ENCODE data around the gene BPIFA1. TPM values are rescaled to one million over a fixed set of nuclear protein-coding genes. Genes with fewer than 3 reads are reported as not detected.

BPIFA1 gene
- total RNA-seq, 4 donors from 2014 or later, result not detected

DNA sequence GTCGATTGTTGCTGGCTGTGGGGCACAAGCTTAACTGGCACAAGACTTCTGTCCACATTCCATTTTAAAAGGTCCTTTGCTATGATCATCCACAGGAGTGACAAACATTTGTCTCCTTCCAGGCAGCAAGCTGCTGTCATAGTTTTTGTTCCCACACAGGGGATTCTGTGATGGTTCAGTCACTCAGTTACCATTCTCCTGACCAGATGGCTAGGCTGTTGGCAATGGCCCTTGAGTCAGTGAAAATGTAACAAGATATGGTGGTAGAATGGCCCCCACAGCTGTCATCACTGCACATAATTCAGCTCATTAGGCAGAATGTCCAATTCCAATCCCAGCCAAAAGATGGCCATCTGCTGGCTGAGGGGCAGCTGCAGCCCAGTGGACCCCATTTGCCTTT, 13.7 kb downstream of the BPIFA1 start:
- no peak for DNase-seq (ENCODE audit: extremely low spot score)
- intact Hi-C loops (cut with DNase I), result no loop called here

DNA sequence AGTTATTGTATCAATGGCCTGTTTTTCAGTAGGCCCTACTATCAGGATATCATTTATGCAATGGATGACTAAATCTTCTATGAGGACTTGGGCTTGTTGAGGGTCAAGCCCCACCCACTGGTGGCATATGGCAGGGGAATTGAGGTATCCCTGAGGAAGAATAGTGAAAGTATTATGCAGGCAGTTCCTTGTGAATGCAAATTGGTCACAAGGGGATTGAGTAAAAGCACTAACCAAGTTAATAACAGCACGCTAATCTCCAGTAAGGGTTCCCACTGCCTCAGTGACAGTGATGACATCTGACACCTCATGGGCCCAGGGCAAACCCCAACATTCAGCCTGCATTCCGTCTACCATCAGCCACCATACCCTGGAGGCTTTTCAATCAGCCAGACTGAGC, 14.9 kb downstream of the BPIFA1 start:
- Histone ChIP-seq H3K27ac (replicated peaks in 1 of 4) (no peak overlapping the region), H3K9me3 (no peaks in the 10 kb centered on the region), H3K4me1 (no peaks in the 10 kb centered on the region), H3K36me3 (no peaks in the 10 kb centered on the region), H3K4me3 (no peak overlapping the region), H3K27me3 (no peaks in the 10 kb centered on the region)
- 44% methylated on average over 2 of the region's 2 CpGs for WGBS
- intact Hi-C loops (cut with DNase I), result no loop called here
- no peak for TF ChIP-seq EP300 (IDR thresholded peaks at IDR 0.05)
- TF ChIP-seq POLR2A (IDR thresholded peaks at IDR 0.05; ENCODE audit: low read depth), result no peak
- TF ChIP-seq POLR2AphosphoS5 (IDR thresholded peaks at IDR 0.05), result no peak
- TF ChIP-seq, protein P1, sequence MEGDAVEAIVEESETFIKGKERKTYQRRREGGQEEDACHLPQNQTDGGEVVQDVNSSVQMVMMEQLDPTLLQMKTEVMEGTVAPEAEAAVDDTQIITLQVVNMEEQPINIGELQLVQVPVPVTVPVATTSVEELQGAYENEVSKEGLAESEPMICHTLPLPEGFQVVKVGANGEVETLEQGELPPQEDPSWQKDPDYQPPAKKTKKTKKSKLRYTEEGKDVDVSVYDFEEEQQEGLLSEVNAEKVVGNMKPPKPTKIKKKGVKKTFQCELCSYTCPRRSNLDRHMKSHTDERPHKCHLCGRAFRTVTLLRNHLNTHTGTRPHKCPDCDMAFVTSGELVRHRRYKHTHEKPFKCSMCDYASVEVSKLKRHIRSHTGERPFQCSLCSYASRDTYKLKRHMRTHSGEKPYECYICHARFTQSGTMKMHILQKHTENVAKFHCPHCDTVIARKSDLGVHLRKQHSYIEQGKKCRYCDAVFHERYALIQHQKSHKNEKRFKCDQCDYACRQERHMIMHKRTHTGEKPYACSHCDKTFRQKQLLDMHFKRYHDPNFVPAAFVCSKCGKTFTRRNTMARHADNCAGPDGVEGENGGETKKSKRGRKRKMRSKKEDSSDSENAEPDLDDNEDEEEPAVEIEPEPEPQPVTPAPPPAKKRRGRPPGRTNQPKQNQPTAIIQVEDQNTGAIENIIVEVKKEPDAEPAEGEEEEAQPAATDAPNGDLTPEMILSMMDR (IDR thresholded peaks at IDR 0.05), result no peak
- no peak for DNase-seq (ENCODE audit: extremely low spot score)

More for the DNA sequence above, 13.7 kb downstream of the BPIFA1 start:
- no peaks in the 10 kb centered on the region for H3K27me3 ChIP-seq
- no peaks in the 10 kb centered on the region for H3K9me3 ChIP-seq
- no peak overlapping the region for H3K27ac ChIP-seq (replicated peaks in 1 of 4)
- TF ChIP-seq EP300 (IDR thresholded peaks at IDR 0.05) (no peak), POLR2AphosphoS5 (IDR thresholded peaks at IDR 0.05) (no peak)
- H3K36me3 ChIP-seq, result no peaks in the 10 kb centered on the region
- no peak overlapping the region for H3K4me3 ChIP-seq
- no peaks in the 10 kb centered on the region for H3K4me1 ChIP-seq
- WGBS, result 91% methylated on average over 1 of the region's 1 CpG

GRCh38 chr20:33251496-33251895, 15.7 kb downstream of the BPIFA1 start:
- DNase-seq (ENCODE audit: extremely low spot score), result no peak
- no peaks in the 10 kb centered on the region for H3K4me1 ChIP-seq
- no peak overlapping the region for H3K4me3 ChIP-seq
- TF ChIP-seq POLR2A (IDR thresholded peaks at IDR 0.05; ENCODE audit: low read depth), result no peak
- no peak for TF ChIP-seq EP300 (IDR thresholded peaks at IDR 0.05)
- TF ChIP-seq POLR2AphosphoS5 (IDR thresholded peaks at IDR 0.05), result no peak
- TF ChIP-seq, protein P1 (IDR thresholded peaks at IDR 0.05), result no peak
- H3K27ac ChIP-seq (replicated peaks in 1 of 4), result no peak overlapping the region
- no peaks in the 10 kb centered on the region for H3K9me3 ChIP-seq
- H3K36me3 ChIP-seq, result no peaks in the 10 kb centered on the region
- H3K27me3 ChIP-seq, result no peaks in the 10 kb centered on the region
- intact Hi-C loops (cut with DNase I), result no loop called here
- 73% methylated on average over 3 of the region's 3 CpGs for WGBS

DNA sequence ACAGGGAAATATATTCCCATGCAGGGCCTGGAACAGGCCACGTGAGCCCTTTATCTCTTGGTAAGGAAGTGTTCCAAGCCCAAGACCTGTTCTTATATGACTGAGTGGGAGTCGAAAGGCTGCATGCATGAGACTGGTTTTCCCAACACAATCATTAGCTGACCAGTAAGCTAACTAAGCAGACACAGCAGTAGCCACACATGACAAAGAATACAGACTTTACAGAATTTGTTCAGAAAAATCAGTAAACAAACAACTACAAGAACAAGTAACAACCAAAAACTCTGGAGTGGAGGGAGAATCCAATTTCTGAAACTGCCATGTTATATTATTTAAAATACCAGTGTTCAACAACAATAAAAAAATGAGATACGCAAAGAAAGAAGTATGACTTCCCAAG, 16.7 kb downstream of the BPIFA1 start:
- Histone ChIP-seq H3K27ac (replicated peaks in 1 of 4) (no peak overlapping the region), H3K36me3 (no peaks in the 10 kb centered on the region), H3K4me3 (no peak overlapping the region), H3K27me3 (peaks cover 0 to 3% (median 0%) of the 10 kb centered on the region in 4 donors), H3K9me3 (no peaks in the 10 kb centered on the region), H3K4me1 (no peaks in the 10 kb centered on the region)
- DNase-seq (ENCODE audit: extremely low spot score), result no peak
- 76% methylated on average over 3 of the region's 3 CpGs for WGBS
- intact Hi-C loops (cut with DNase I), result no loop called here
- no peak for TF ChIP-seq EP300 (IDR thresholded peaks at IDR 0.05)
- no peak for TF ChIP-seq POLR2AphosphoS5 (IDR thresholded peaks at IDR 0.05)
- TF ChIP-seq, protein P1 (IDR thresholded peaks at IDR 0.05), result no peak
- no peak for TF ChIP-seq POLR2A (IDR thresholded peaks at IDR 0.05; ENCODE audit: low read depth)

- DNase-seq (ENCODE audit: extremely low spot score), result no peak
- no peak for TF ChIP-seq EP300 (IDR thresholded peaks at IDR 0.05)
- TF ChIP-seq, protein P1 (IDR thresholded peaks at IDR 0.05), result no peak
- TF ChIP-seq POLR2AphosphoS5 (IDR thresholded peaks at IDR 0.05), result no peak
- TF ChIP-seq POLR2A (IDR thresholded peaks at IDR 0.05; ENCODE audit: low read depth), result no peak
- intact Hi-C loops (cut with DNase I), result no loop called here
- H3K4me3 ChIP-seq, result no peak overlapping the region
- 78% methylated on average over 2 of the region's 2 CpGs for WGBS
- peaks cover 0 to 10% (median 0%) of the 10 kb centered on the region in 4 donors for H3K27me3 ChIP-seq
- H3K27ac ChIP-seq (replicated peaks in 1 of 4), result no peak overlapping the region
- no peaks in the 10 kb centered on the region for H3K4me1 ChIP-seq
- H3K9me3 ChIP-seq, result no peaks in the 10 kb centered on the region
- H3K36me3 ChIP-seq, result no peaks in the 10 kb centered on the region
Observed at GRCh38 chr20:33255005-33255404, 19.2 kb downstream of the BPIFA1 start.
